SK-N-SH treated with all-trans-retinoic acid at 6 μM for 48 hours (cell line): ENCODE data around the gene TOP2A.

Experiments used
- ATAC-seq: fragments of 200-7000 bp; cut with Tn5 transposase; 3 replicates; pipeline ENCODE4 v1.9.1; 2020; ENCODE audit warnings: mild to moderate bottlenecking, moderate library complexity
- ARNTL ChIP-seq: fragments of 450-650 bp; formaldehyde crosslinking; IDR thresholded peaks from 2 replicates; pipeline ENCODE4 v1.5.0; 2020; ENCODE audit warnings: low read depth, mild to moderate bottlenecking, moderate library complexity, borderline replicate concordance
- BACH2 ChIP-seq: fragments of 250-450 bp; sonication (Bioruptor Pico); IDR thresholded peaks from 2 replicates; pipeline ENCODE4 v1.9.0; 2021; ENCODE audit warnings: mild to moderate bottlenecking, borderline replicate concordance
- CSDC2 ChIP-seq: fragments of 250-450 bp; sonication (Bioruptor Pico); IDR thresholded peaks from 2 replicates; pipeline ENCODE4 v1.5.0; 2020; ENCODE audit warnings: mild to moderate bottlenecking, moderate library complexity
- CSRNP3 ChIP-seq: fragments of 250-450 bp; sonication (Bioruptor Pico); IDR thresholded peaks from 2 replicates; pipeline ENCODE4 v1.5.1; 2021; ENCODE audit warnings: mild to moderate bottlenecking, moderate library complexity
- ESRRG ChIP-seq: fragments of 250-450 bp; sonication (Bioruptor Pico); IDR thresholded peaks from 2 replicates; pipeline ENCODE4 v1.6.1; 2021; ENCODE audit warnings: mild to moderate bottlenecking
- GLIS3 ChIP-seq: fragments of 250-450 bp; sonication (Bioruptor Pico); IDR thresholded peaks from 2 replicates; pipeline ENCODE4 v1.5.0; 2020; ENCODE audit warnings: mild to moderate bottlenecking, moderate library complexity
- ISL1 ChIP-seq: fragments of 250-450 bp; sonication (Bioruptor Pico); IDR thresholded peaks from 2 replicates; pipeline ENCODE4 v2.1.2; 2022; ENCODE audit warnings: mild to moderate bottlenecking, moderate library complexity
- PATZ1 ChIP-seq: fragments of 250-450 bp; sonication (Bioruptor Pico); IDR thresholded peaks from 2 replicates; pipeline ENCODE4 v1.8.0; 2020; ENCODE audit warnings: mild to moderate bottlenecking, moderate library complexity, borderline replicate concordance
- POU6F1 ChIP-seq: fragments of 250-450 bp; sonication (Bioruptor Pico); IDR thresholded peaks from 2 replicates; pipeline ENCODE4 v1.8.0; 2021; ENCODE audit warnings: low read depth, mild to moderate bottlenecking, moderate library complexity, borderline replicate concordance
- PPARA ChIP-seq: fragments of 250-450 bp; sonication (Bioruptor Pico); IDR thresholded peaks from 2 replicates; pipeline ENCODE4 v1.5.0; 2020; ENCODE audit warnings: mild to moderate bottlenecking, borderline replicate concordance
- RARB ChIP-seq: fragments of 250-450 bp; sonication (Bioruptor Pico); IDR thresholded peaks from 2 replicates; pipeline ENCODE4 v1.8.0; 2021; ENCODE audit warnings: mild to moderate bottlenecking, moderate library complexity
- SNAI2 ChIP-seq: fragments of 250-450 bp; sonication (Bioruptor Pico); IDR thresholded peaks from 2 replicates; pipeline ENCODE4 v1.5.0; 2020; ENCODE audit warnings: mild to moderate bottlenecking, moderate library complexity
- TCF4 ChIP-seq: fragments of 250-450 bp; sonication (Bioruptor Pico); IDR thresholded peaks from 2 replicates; pipeline ENCODE4 v1.8.0; 2021; ENCODE audit warnings: mild to moderate bottlenecking, moderate library complexity, borderline replicate concordance
- ZC3H10 ChIP-seq: fragments of 250-450 bp; sonication (Bioruptor Pico); IDR thresholded peaks from 2 replicates; pipeline ENCODE4 v1.5.1; 2021; ENCODE audit warnings: mild to moderate bottlenecking, moderate library complexity
- ZFP3 ChIP-seq: fragments of 250-450 bp; sonication (Bioruptor Pico); IDR thresholded peaks from 2 replicates; pipeline ENCODE4 v1.5.0; 2020; ENCODE audit warnings: mild to moderate bottlenecking, moderate library complexity
- ZFP30 ChIP-seq: fragments of 450-650 bp; formaldehyde crosslinking; IDR thresholded peaks from 2 replicates; pipeline ENCODE4 v1.5.0; 2022; ENCODE audit warnings: mild to moderate bottlenecking, moderate library complexity
- ZNF565 ChIP-seq: fragments of 450-650 bp; formaldehyde crosslinking; conservative IDR thresholded peaks from 2 replicates; pipeline ENCODE4 v1.5.0; 2020; ENCODE audit warnings: low read depth, mild to moderate bottlenecking, moderate library complexity
- ZNF70 ChIP-seq: fragments of 450-650 bp; formaldehyde crosslinking; IDR thresholded peaks from 2 replicates; pipeline ENCODE4 v1.5.0; 2020; ENCODE audit warnings: mild to moderate bottlenecking, moderate library complexity
- ZNF8 ChIP-seq: fragments of 450-650 bp; formaldehyde crosslinking; IDR thresholded peaks from 2 replicates; pipeline ENCODE4 v1.5.0; 2020; ENCODE audit warnings: mild to moderate bottlenecking, moderate library complexity
- TF ChIP-seq, protein P1 (sequence below): fragments of 250-450 bp; sonication (Bioruptor Pico); IDR thresholded peaks from 2 replicates; pipeline ENCODE4 v1.5.0; 2020; ENCODE audit warnings: mild to moderate bottlenecking, moderate library complexity

TOP2A gene

GRCh38 chr17:40361925-40362695, 55.6 kb downstream of the TOP2A start:
- TF ChIP-seq ARNTL (CRISPR knock-in tag) = no peak
- TF ChIP-seq RARB (CRISPR knock-in tag) = no peak
- no peak for TF ChIP-seq PPARA (CRISPR knock-in tag)
- no peak for TF ChIP-seq ZNF8 (CRISPR knock-in tag)
- no peak for TF ChIP-seq ZFP3 (CRISPR knock-in tag)
- no peak for TF ChIP-seq CSRNP3 (CRISPR knock-in tag)
- peak; percentile 10; the same call in 2 of the 3 replicates for ATAC-seq

DNA sequence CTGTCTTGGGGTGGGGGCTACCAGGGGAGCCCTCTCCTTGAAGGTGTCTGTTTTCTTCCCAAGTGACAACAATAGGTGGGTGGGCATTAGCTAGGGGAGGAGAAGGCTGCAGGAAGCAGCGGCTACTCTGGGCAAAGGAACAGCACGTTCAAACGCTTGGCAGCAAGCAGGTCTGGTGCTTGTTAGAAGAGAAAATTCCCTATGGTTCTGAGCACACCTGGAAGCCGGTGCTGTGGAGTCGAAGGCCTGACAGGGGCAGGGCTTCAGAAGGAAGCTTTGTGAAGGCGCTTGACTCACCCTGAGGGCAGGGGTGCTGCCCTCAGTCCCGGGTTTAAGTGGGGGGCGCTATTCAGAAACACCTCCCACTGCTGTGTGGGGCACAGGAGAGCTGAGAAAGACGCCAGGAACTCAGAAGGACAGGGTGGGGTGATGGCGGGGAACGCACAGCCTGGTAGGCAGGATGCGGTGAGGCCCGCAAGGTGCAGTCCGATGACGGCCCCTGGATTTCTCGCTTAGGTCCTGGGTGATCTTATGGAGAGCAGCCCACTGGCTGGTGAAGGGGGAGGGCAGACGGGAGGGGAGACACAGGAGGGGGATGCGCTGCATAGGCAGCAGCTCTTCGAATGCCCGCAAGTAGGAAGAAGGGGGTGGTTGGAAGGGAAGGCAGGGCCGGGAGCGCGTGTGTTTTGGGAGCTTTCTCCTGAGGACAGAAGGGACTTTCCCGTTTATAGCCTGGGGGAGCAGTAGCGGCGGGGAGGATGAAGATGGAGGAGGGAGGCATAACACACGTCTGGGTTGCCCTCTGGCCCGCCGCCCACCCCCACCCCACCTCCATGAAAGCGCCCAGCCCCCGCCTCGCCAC, 56.4 kb downstream of the TOP2A start:
- TF ChIP-seq PATZ1 (CRISPR knock-in tag) (no peak), RARB (CRISPR knock-in tag) (no peak), ISL1 (CRISPR knock-in tag) (no peak), PPARA (CRISPR knock-in tag) (no peak), ZNF8 (CRISPR knock-in tag) (no peak), ZC3H10 (CRISPR knock-in tag) (no peak), GLIS3 (no peak), ZFP3 (CRISPR knock-in tag) (no peak), ESRRG (CRISPR knock-in tag) (no peak), ARNTL (CRISPR knock-in tag) (no peak), ZFP30 (CRISPR knock-in tag) (no peak), BACH2 (no peak), TCF4 (CRISPR knock-in tag) (no peak), SNAI2 (CRISPR knock-in tag) (no peak), ZNF70 (no peak), ZNF565 (CRISPR knock-in tag) (no peak), CSRNP3 (CRISPR knock-in tag) (no peak)
- TF ChIP-seq, protein P1, sequence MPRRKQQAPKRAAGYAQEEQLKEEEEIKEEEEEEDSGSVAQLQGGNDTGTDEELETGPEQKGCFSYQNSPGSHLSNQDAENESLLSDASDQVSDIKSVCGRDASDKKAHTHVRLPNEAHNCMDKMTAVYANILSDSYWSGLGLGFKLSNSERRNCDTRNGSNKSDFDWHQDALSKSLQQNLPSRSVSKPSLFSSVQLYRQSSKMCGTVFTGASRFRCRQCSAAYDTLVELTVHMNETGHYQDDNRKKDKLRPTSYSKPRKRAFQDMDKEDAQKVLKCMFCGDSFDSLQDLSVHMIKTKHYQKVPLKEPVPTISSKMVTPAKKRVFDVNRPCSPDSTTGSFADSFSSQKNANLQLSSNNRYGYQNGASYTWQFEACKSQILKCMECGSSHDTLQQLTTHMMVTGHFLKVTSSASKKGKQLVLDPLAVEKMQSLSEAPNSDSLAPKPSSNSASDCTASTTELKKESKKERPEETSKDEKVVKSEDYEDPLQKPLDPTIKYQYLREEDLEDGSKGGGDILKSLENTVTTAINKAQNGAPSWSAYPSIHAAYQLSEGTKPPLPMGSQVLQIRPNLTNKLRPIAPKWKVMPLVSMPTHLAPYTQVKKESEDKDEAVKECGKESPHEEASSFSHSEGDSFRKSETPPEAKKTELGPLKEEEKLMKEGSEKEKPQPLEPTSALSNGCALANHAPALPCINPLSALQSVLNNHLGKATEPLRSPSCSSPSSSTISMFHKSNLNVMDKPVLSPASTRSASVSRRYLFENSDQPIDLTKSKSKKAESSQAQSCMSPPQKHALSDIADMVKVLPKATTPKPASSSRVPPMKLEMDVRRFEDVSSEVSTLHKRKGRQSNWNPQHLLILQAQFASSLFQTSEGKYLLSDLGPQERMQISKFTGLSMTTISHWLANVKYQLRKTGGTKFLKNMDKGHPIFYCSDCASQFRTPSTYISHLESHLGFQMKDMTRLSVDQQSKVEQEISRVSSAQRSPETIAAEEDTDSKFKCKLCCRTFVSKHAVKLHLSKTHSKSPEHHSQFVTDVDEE (CRISPR knock-in tag) = no peak
- TF ChIP-seq, all 23 proteins: peak for 0

GRCh38 chr17:40360091-40360490, 57.6 kb downstream of the TOP2A start:
- ATAC-seq = no peak
- TF ChIP-seq POU6F1 (CRISPR knock-in tag) (no peak), PPARA (CRISPR knock-in tag) (no peak), ZFP3 (CRISPR knock-in tag) (no peak), ZNF565 (CRISPR knock-in tag) (no peak), TCF4 (CRISPR knock-in tag) (no peak), ZFP30 (CRISPR knock-in tag) (no peak), ARNTL (CRISPR knock-in tag) (no peak), BACH2 (no peak), RARB (CRISPR knock-in tag) (no peak), CSDC2 (CRISPR knock-in tag) (no peak), ZC3H10 (CRISPR knock-in tag) (no peak), ZNF8 (CRISPR knock-in tag) (no peak), ESRRG (CRISPR knock-in tag) (no peak), GLIS3 (no peak), CSRNP3 (CRISPR knock-in tag) (no peak), ISL1 (CRISPR knock-in tag) (no peak), SNAI2 (CRISPR knock-in tag) (no peak)

More for the DNA sequence above, 56.4 kb downstream of the TOP2A start:
- ATAC-seq = no peak
